ENCODE results near the gene TNFSF8.

The TNFSF8 gene

GRCh38 chr9:114950761-114951160 is 20.4 kb upstream of the TNFSF8 start:
- no peak for DNase-seq (ENCODE audit: low spot score in 2 of 2)
- in situ Hi-C loops (cut with MboI; ENCODE audit: low sequenced_read_pairs): no loop called here
- Histone ChIP-seq H3K27me3 (ENCODE audit: low read depth) (peaks cover 3% of the 10 kb centered on the region; the same call in 1 of the 2 replicates), H3K4me3 (no peak overlapping the region), H3K9me3 (no peaks in the 10 kb centered on the region), H3K4me1 (no peaks in the 10 kb centered on the region), H3K36me3 (replicated peaks) (no peaks in the 10 kb centered on the region)

GRCh38 chr9:114947058-114947457 is 16.7 kb upstream of the TNFSF8 start:
- in situ Hi-C loops (cut with MboI; ENCODE audit: low sequenced_read_pairs): no loop called here

GRCh38 chr9:114945616-114946412 is 15.4 kb upstream of the TNFSF8 start:
- in situ Hi-C loops (cut with MboI; ENCODE audit: low sequenced_read_pairs): no loop called here

More at GRCh38 chr9:114947058-114947457, 16.7 kb upstream of the TNFSF8 start:
- Histone ChIP-seq H3K27me3 (ENCODE audit: low read depth) (peaks cover 3% of the 10 kb centered on the region; the same call in 1 of the 2 replicates), H3K4me3 (no peak overlapping the region), H3K4me1 (no peaks in the 10 kb centered on the region), H3K36me3 (replicated peaks) (no peaks in the 10 kb centered on the region), H3K9me3 (no peaks in the 10 kb centered on the region)
- DNase-seq (ENCODE audit: low spot score in 2 of 2): no peak

GRCh38 chr9:114941376-114941775 is 11.0 kb upstream of the TNFSF8 start:
- in situ Hi-C loops (cut with MboI; ENCODE audit: low sequenced_read_pairs): no loop called here
- Histone ChIP-seq H3K36me3 (replicated peaks) (no peaks in the 10 kb centered on the region), H3K4me3 (no peak overlapping the region), H3K27me3 (ENCODE audit: low read depth) (no peaks in the 10 kb centered on the region), H3K4me1 (no peaks in the 10 kb centered on the region), H3K9me3 (no peaks in the 10 kb centered on the region)
- DNase-seq (ENCODE audit: low spot score in 2 of 2): no peak

More at GRCh38 chr9:114945616-114946412, 15.4 kb upstream of the TNFSF8 start:
- H3K9me3 ChIP-seq: no peaks in the 10 kb centered on the region
- H3K27me3 ChIP-seq (ENCODE audit: low read depth): peaks cover 3% of the 10 kb centered on the region; the same call in 1 of the 2 replicates
- H3K4me1 ChIP-seq: no peaks in the 10 kb centered on the region
- no peak for DNase-seq (ENCODE audit: low spot score in 2 of 2)
- H3K36me3 ChIP-seq (replicated peaks): no peaks in the 10 kb centered on the region
- no peak overlapping the region for H3K4me3 ChIP-seq

- H3K27me3 ChIP-seq (ENCODE audit: low read depth): no peaks in the 10 kb centered on the region
- no peaks in the 10 kb centered on the region for H3K9me3 ChIP-seq
- no peaks in the 10 kb centered on the region for H3K36me3 ChIP-seq (replicated peaks)
- no peak for DNase-seq (ENCODE audit: low spot score in 2 of 2)
- no peaks in the 10 kb centered on the region for H3K4me1 ChIP-seq
- H3K4me3 ChIP-seq: no peak overlapping the region
- in situ Hi-C loops (cut with MboI; ENCODE audit: low sequenced_read_pairs): no loop called here
These were observed 8.5 kb upstream of the TNFSF8 start for GRCh38 chr9:114938687-114939575.

- no peak for DNase-seq (ENCODE audit: low spot score in 2 of 2)
These were observed 7.1 kb upstream of the TNFSF8 start for GRCh38 chr9:114937516-114937915.

GRCh38 chr9:114936581-114936980 is 6.2 kb upstream of the TNFSF8 start:
- no peaks in the 10 kb centered on the region for H3K4me1 ChIP-seq
- no peaks in the 10 kb centered on the region for H3K36me3 ChIP-seq (replicated peaks)
- no peak overlapping the region for H3K4me3 ChIP-seq
- no peaks in the 10 kb centered on the region; the same call in 1 of the 2 replicates for H3K27me3 ChIP-seq (ENCODE audit: low read depth)
- DNase-seq (ENCODE audit: low spot score in 2 of 2): no peak
- no peaks in the 10 kb centered on the region for H3K9me3 ChIP-seq
- in situ Hi-C loops (cut with MboI; ENCODE audit: low sequenced_read_pairs): no loop called here

More at GRCh38 chr9:114937516-114937915, 7.1 kb upstream of the TNFSF8 start:
- no peaks in the 10 kb centered on the region for H3K4me1 ChIP-seq
- no peaks in the 10 kb centered on the region; the same call in 1 of the 2 replicates for H3K27me3 ChIP-seq (ENCODE audit: low read depth)
- no peaks in the 10 kb centered on the region for H3K36me3 ChIP-seq (replicated peaks)
- in situ Hi-C loops (cut with MboI; ENCODE audit: low sequenced_read_pairs): no loop called here
- H3K4me3 ChIP-seq: no peak overlapping the region
- H3K9me3 ChIP-seq: no peaks in the 10 kb centered on the region

GRCh38 chr9:114935119-114935518 is 4.7 kb upstream of the TNFSF8 start:
- no peaks in the 10 kb centered on the region for H3K36me3 ChIP-seq (replicated peaks)
- H3K4me3 ChIP-seq: no peak overlapping the region
- no peak for DNase-seq (ENCODE audit: low spot score in 2 of 2)
- no peaks in the 10 kb centered on the region for H3K9me3 ChIP-seq
- in situ Hi-C loops (cut with MboI; ENCODE audit: low sequenced_read_pairs): no loop called here
- no peaks in the 10 kb centered on the region for H3K4me1 ChIP-seq
- no peaks in the 10 kb centered on the region; the same call in 1 of the 2 replicates for H3K27me3 ChIP-seq (ENCODE audit: low read depth)

- in situ Hi-C loops (cut with MboI; ENCODE audit: low sequenced_read_pairs): no loop called here
- DNase-seq (ENCODE audit: low spot score in 2 of 2): no peak
- Histone ChIP-seq H3K36me3 (replicated peaks) (no peaks in the 10 kb centered on the region), H3K4me1 (no peaks in the 10 kb centered on the region), H3K27me3 (ENCODE audit: low read depth) (peaks cover 7% of the 10 kb centered on the region), H3K4me3 (no peak overlapping the region), H3K9me3 (no peaks in the 10 kb centered on the region)
These were observed 2.1 kb upstream of the TNFSF8 start for GRCh38 chr9:114932502-114932901.

GRCh38 chr9:114931407-114931806 is 1.0 kb upstream of the TNFSF8 start:
- in situ Hi-C loops (cut with MboI; ENCODE audit: low sequenced_read_pairs): no loop called here
- no peaks in the 10 kb centered on the region for H3K9me3 ChIP-seq
- no peak overlapping the region for H3K4me3 ChIP-seq
- H3K4me1 ChIP-seq: no peaks in the 10 kb centered on the region
- H3K36me3 ChIP-seq (replicated peaks): no peaks in the 10 kb centered on the region
- DNase-seq (ENCODE audit: low spot score in 2 of 2): no peak
- H3K27me3 ChIP-seq (ENCODE audit: low read depth): peaks cover 7% of the 10 kb centered on the region

- Histone ChIP-seq H3K36me3 (replicated peaks) (no peaks in the 10 kb centered on the region), H3K9me3 (no peaks in the 10 kb centered on the region), H3K4me1 (no peaks in the 10 kb centered on the region), H3K27me3 (ENCODE audit: low read depth) (peaks cover 9% of the 10 kb centered on the region), H3K4me3 (no peak overlapping the region)
- in situ Hi-C loops (cut with MboI; ENCODE audit: low sequenced_read_pairs): no loop called here
- DNase-seq (ENCODE audit: low spot score in 2 of 2): no peak
These were observed 1.2 kb downstream of the TNFSF8 start for GRCh38 chr9:114929201-114929600.

- no peak overlapping the region for H3K4me3 ChIP-seq
- in situ Hi-C loops (cut with MboI; ENCODE audit: low sequenced_read_pairs): no loop called here
- no peaks in the 10 kb centered on the region for H3K9me3 ChIP-seq
- no peak for DNase-seq (ENCODE audit: low spot score in 2 of 2)
- no peaks in the 10 kb centered on the region for H3K4me1 ChIP-seq
- H3K36me3 ChIP-seq (replicated peaks): no peaks in the 10 kb centered on the region
- peaks cover 9% of the 10 kb centered on the region for H3K27me3 ChIP-seq (ENCODE audit: low read depth)
These were observed 1.7 kb downstream of the TNFSF8 start for GRCh38 chr9:114928671-114929070.

- Histone ChIP-seq H3K4me3 (no peak overlapping the region), H3K36me3 (replicated peaks) (no peaks in the 10 kb centered on the region), H3K9me3 (no peaks in the 10 kb centered on the region), H3K27me3 (ENCODE audit: low read depth) (peaks cover 9% of the 10 kb centered on the region), H3K4me1 (no peaks in the 10 kb centered on the region)
- DNase-seq (ENCODE audit: low spot score in 2 of 2): no peak
- in situ Hi-C loops (cut with MboI; ENCODE audit: low sequenced_read_pairs): no loop called here
These were observed 2.3 kb downstream of the TNFSF8 start for GRCh38 chr9:114928136-114928535.

- Histone ChIP-seq H3K4me1 (no peaks in the 10 kb centered on the region), H3K4me3 (no peak overlapping the region), H3K36me3 (replicated peaks) (no peaks in the 10 kb centered on the region), H3K9me3 (no peaks in the 10 kb centered on the region), H3K27me3 (ENCODE audit: low read depth) (peaks cover 9% of the 10 kb centered on the region; the same call in 1 of the 2 replicates)
- in situ Hi-C loops (cut with MboI; ENCODE audit: low sequenced_read_pairs): no loop called here
- no peak for DNase-seq (ENCODE audit: low spot score in 2 of 2)
These were observed 4.7 kb downstream of the TNFSF8 start for GRCh38 chr9:114925672-114926071.

All from HAP-1 (cell line).